ENCODE data around the gene HTR2C.

DNA sequence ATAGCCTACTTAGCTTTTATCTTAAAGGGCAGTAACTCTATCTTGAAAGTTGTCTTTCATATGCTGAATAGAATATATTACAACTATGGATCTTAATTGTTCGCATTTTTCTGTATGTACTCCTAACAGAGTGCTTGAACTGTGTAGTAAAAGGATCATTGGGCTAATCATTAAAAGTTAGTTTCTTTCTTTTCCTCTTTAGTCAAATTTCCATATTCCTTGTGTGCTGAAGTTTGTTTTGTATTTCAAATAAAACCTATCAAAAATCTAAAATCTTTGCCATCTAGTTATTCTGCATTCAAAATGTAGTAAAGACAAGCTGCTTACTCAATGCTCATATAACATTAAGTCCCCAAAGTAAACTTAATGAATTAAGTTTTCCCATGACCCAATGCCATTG, 182.7 kb downstream of the HTR2C start:
- TF ChIP-seq POLR2A (IDR thresholded peaks at IDR 0.05) = no peak
- TF ChIP-seq, protein P1, sequence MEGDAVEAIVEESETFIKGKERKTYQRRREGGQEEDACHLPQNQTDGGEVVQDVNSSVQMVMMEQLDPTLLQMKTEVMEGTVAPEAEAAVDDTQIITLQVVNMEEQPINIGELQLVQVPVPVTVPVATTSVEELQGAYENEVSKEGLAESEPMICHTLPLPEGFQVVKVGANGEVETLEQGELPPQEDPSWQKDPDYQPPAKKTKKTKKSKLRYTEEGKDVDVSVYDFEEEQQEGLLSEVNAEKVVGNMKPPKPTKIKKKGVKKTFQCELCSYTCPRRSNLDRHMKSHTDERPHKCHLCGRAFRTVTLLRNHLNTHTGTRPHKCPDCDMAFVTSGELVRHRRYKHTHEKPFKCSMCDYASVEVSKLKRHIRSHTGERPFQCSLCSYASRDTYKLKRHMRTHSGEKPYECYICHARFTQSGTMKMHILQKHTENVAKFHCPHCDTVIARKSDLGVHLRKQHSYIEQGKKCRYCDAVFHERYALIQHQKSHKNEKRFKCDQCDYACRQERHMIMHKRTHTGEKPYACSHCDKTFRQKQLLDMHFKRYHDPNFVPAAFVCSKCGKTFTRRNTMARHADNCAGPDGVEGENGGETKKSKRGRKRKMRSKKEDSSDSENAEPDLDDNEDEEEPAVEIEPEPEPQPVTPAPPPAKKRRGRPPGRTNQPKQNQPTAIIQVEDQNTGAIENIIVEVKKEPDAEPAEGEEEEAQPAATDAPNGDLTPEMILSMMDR (IDR thresholded peaks at IDR 0.05) = no peak

Measured in stomach (tissue), 4 donors.